Astrocyte of the spinal cord (primary cell): ENCODE data around the gene ZNF638.

ENCODE experiments used
- DNase-seq: peaks from one replicate; pipeline ENCODE4 v3.0.0; 2011; ENCODE audit warnings: low read depth, low spot score
- H3K4me3 ChIP-seq: 2 replicates; pipeline ENCODE4 v1.5.1; 2011; ENCODE audit warnings: low read depth, mild to moderate bottlenecking, low read length, moderate library complexity
- in situ Hi-C: cut with HindIII; loops from 2 replicates; pipeline ENCODE4 v1.10.0; 2017; ENCODE audit warnings: low sequenced_read_pairs
- TF ChIP-seq, protein P1 (sequence below): IDR thresholded peaks from 2 replicates; pipeline ENCODE4 v1.5.1; 2012; ENCODE audit warnings: low read depth, mild to moderate bottlenecking, low read length, inconsistent platforms

The ZNF638 gene, protein sequence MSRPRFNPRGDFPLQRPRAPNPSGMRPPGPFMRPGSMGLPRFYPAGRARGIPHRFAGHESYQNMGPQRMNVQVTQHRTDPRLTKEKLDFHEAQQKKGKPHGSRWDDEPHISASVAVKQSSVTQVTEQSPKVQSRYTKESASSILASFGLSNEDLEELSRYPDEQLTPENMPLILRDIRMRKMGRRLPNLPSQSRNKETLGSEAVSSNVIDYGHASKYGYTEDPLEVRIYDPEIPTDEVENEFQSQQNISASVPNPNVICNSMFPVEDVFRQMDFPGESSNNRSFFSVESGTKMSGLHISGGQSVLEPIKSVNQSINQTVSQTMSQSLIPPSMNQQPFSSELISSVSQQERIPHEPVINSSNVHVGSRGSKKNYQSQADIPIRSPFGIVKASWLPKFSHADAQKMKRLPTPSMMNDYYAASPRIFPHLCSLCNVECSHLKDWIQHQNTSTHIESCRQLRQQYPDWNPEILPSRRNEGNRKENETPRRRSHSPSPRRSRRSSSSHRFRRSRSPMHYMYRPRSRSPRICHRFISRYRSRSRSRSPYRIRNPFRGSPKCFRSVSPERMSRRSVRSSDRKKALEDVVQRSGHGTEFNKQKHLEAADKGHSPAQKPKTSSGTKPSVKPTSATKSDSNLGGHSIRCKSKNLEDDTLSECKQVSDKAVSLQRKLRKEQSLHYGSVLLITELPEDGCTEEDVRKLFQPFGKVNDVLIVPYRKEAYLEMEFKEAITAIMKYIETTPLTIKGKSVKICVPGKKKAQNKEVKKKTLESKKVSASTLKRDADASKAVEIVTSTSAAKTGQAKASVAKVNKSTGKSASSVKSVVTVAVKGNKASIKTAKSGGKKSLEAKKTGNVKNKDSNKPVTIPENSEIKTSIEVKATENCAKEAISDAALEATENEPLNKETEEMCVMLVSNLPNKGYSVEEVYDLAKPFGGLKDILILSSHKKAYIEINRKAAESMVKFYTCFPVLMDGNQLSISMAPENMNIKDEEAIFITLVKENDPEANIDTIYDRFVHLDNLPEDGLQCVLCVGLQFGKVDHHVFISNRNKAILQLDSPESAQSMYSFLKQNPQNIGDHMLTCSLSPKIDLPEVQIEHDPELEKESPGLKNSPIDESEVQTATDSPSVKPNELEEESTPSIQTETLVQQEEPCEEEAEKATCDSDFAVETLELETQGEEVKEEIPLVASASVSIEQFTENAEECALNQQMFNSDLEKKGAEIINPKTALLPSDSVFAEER (N-terminal part only)

DNA sequence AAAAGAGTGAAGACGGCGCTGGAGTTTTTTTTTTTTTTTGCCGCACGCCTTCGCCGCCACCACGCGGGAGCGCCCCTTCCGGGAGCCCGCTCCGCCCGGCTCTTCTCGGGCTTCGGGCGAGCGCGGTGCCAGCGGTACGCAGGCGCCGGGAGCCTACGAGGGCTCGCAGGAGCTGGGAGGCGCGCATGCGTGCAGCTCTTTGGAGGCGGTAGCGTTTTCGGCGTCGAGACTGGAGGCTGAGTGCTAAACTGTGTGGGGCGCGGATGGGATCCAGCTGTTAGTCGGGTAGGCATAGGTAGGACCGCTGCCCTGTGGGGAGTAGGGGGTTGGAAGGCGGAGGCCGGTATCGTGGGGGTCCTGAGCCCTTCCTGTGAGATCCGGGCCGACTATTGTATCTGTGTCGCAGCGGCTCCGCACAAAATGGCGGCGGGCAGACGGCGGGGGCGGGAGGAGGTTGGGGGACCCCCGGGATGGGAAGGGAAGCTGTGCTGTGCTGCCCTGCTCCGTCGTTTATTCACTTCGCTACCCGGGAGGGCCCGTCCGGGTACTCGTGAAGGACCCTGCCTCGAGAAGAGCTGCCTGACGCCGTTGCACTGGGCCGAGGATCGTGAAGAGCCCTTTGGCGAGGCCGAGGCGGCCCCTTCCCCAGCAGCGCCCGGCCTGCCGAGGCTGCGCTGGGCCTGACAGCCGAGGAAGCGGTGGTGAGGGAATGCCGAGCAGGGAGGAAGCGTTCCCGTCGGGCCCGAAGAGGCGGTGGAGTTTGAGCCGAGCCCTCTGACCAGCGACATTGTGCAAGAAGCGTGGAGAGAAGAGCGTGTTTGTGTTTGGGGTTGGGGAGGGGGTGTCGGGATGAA is at the start of gene ZNF638:
TSS of gene ZNF638 (plus strand) at position 202 of the 854 bp plus-strand sequence. CDS start 17,173 bp downstream, outside the sequence.
- peak within 1 kb of the TSS; percentile 96 for H3K4me3 ChIP-seq
- TF ChIP-seq, protein P1, sequence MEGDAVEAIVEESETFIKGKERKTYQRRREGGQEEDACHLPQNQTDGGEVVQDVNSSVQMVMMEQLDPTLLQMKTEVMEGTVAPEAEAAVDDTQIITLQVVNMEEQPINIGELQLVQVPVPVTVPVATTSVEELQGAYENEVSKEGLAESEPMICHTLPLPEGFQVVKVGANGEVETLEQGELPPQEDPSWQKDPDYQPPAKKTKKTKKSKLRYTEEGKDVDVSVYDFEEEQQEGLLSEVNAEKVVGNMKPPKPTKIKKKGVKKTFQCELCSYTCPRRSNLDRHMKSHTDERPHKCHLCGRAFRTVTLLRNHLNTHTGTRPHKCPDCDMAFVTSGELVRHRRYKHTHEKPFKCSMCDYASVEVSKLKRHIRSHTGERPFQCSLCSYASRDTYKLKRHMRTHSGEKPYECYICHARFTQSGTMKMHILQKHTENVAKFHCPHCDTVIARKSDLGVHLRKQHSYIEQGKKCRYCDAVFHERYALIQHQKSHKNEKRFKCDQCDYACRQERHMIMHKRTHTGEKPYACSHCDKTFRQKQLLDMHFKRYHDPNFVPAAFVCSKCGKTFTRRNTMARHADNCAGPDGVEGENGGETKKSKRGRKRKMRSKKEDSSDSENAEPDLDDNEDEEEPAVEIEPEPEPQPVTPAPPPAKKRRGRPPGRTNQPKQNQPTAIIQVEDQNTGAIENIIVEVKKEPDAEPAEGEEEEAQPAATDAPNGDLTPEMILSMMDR = peak; percentile 61
- in situ Hi-C loops = no loop called here
- peak; percentile 93 for DNase-seq

DNA sequence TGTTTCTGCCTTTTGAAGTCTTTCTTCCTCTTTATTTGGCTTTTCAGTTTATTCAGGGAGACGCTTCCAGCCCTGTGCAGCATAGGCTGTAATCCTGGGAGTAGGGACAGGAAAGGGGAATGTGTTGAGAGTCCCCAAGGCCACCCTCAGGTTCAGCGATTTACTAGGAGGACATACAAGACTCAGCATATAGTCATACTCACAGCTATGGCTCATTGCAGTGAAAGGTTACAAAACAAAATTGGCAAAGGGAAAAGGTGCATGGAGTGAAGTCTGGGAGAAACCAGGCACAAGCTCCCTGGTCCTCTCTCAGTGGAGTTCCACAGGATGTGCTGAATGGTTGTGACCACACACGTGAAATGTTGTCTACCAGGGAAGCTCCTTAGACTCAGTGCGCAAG is 49.6 kb upstream of the ZNF638 start:
- H3K4me3 ChIP-seq = no peak overlapping the region
- TF ChIP-seq, protein P1 = no peak
- no peak for DNase-seq
- in situ Hi-C loops = no loop called here

GRCh38 chr2:71282493-71282892 is 49.1 kb upstream of the ZNF638 start:
- TF ChIP-seq, protein P1 = peak; percentile 3
- H3K4me3 ChIP-seq = no peak overlapping the region
- in situ Hi-C loops = no loop called here
- DNase-seq = no peak

DNA sequence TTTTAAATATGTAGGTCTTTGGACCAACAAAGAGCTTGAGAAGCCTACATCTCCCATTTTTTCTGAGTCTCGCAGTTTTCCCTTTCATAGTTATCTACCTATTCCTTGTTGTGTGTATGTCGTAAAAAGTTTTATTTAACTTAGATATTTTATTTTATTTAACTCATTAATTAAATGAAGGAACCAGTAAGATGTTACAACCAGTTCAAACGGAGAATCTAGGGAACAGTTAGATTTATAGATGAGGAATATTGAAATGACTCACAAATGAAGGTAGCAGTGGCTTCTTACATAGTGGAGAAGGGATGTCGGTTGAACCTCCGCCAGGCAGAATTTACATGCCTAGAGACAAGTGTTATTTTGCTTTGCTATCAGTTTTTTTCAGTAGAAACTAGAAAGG is 48.5 kb upstream of the ZNF638 start:
- no peak overlapping the region for H3K4me3 ChIP-seq
- TF ChIP-seq, protein P1 = no peak
- DNase-seq = no peak
- in situ Hi-C loops = no loop called here

DNA sequence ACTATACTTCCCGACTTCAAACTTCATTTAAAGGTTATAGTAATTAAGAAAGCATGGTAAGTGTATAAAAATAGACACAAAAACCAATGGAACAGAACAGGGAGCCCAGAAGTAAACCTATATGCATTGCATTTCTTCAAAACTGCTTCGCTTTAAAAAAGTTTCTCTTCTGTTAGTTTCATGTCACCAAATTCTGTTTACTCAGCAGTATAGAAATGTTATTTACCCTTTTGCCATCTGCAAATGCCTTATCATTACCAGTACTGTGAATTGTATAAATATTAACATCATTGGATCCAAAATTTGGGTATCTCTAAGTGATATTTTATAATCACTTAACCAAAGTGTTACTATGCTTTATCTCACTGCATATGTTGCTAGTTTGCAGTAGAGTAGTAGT is 45.9 kb upstream of the ZNF638 start:
- in situ Hi-C loops = no loop called here
- TF ChIP-seq, protein P1 = no peak
- H3K4me3 ChIP-seq = no peak overlapping the region
- DNase-seq = no peak
